EL (cell line): ENCODE data around the gene PTPN23.
"Not testable (repeated sequence)": the region's sequence is repeated elsewhere in the genome, so short reads cannot be mapped to it uniquely, and the experiment has no call there.

Experiments
- DNase-seq: peaks from one replicate; pipeline ENCODE4 v3.0.0-alpha.2; 2016

The PTPN23 gene, protein sequence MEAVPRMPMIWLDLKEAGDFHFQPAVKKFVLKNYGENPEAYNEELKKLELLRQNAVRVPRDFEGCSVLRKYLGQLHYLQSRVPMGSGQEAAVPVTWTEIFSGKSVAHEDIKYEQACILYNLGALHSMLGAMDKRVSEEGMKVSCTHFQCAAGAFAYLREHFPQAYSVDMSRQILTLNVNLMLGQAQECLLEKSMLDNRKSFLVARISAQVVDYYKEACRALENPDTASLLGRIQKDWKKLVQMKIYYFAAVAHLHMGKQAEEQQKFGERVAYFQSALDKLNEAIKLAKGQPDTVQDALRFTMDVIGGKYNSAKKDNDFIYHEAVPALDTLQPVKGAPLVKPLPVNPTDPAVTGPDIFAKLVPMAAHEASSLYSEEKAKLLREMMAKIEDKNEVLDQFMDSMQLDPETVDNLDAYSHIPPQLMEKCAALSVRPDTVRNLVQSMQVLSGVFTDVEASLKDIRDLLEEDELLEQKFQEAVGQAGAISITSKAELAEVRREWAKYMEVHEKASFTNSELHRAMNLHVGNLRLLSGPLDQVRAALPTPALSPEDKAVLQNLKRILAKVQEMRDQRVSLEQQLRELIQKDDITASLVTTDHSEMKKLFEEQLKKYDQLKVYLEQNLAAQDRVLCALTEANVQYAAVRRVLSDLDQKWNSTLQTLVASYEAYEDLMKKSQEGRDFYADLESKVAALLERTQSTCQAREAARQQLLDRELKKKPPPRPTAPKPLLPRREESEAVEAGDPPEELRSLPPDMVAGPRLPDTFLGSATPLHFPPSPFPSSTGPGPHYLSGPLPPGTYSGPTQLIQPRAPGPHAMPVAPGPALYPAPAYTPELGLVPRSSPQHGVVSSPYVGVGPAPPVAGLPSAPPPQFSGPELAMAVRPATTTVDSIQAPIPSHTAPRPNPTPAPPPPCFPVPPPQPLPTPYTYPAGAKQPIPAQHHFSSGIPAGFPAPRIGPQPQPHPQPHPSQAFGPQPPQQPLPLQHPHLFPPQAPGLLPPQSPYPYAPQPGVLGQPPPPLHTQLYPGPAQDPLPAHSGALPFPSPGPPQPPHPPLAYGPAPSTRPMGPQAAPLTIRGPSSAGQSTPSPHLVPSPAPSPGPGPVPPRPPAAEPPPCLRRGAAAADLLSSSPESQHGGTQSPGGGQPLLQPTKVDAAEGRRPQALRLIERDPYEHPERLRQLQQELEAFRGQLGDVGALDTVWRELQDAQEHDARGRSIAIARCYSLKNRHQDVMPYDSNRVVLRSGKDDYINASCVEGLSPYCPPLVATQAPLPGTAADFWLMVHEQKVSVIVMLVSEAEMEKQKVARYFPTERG (N-terminal part only)

DNA sequence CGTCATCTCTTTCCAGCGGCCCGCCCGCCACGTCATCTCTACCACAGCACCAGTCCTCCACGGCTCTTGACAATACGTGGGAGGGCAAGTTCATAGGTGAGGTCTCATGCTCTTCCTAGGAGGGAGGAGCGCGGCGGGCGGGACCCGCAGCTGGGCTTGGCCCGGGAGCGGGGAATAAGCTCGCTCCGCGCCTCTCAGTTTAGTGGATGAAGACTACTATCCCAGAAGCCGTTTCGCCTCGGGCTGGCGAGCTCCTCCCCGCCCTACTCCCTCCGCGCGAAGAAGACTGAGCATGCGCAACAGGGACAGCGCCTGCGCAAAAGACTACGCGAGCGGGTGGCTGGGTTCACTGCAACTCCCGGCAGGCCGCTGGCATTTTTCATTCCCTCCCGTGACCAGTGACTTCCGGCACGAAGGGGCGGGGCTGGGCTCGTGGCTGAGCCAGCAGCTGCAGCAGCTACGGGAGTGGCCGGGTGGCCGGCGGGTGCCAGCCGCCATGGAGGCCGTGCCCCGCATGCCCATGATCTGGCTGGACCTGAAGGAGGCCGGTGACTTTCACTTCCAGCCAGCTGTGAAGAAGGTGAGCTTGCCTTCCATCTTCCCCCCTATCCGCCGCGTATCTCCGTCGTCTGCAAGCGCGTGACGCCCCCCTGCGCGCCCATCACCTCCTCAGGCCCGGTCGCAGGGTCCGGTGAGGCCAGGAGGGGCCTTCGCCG, at the start of gene PTPN23:
Gene PTPN23, plus strand, starts transcription at position 421 of the 716 bp plus-strand sequence. Its CDS starts 76 bp downstream, at position 497.
- peak; percentile 99 for DNase-seq

DNA sequence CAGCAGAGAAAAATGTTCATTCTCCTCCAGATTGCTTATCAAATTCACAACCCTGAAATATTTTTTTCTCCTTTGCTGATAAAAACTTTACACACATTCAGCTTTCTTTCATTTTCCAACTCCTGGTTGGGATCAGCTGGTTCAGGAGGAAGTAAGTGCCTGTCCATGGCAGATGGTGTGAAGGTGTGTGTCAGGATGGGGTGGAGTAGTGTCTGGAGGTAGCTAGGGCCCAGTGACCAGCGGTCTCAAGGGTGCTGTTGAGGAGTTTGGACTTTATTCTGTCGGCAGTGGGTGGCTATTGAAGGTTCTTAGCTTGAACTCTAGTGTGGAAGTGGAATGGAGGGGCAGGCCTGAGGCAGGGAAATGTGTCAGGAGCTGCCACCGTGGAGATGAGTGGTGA, 46.9 kb upstream of the PTPN23 start:
- no peak for DNase-seq

DNA sequence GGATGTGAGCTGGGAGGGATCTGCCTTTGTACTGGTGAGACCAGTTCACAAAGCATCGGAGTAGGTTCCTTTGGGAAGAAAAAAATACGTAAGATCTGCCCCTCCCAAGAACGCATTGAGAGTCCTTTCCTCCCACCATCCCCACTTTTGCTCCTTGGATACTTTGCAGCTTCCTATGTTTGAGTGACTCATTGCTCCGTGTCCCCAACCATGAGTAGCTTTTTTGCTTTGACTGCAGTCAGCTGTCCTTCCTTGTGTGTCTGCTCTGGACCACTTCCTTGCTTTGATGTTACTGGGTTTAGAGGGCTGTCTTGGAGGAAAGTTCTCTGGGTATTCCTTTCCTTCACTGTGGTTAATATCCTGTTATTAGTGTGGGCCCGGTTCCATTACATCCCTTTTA, 43.2 kb upstream of the PTPN23 start:
- DNase-seq: no peak

DNA sequence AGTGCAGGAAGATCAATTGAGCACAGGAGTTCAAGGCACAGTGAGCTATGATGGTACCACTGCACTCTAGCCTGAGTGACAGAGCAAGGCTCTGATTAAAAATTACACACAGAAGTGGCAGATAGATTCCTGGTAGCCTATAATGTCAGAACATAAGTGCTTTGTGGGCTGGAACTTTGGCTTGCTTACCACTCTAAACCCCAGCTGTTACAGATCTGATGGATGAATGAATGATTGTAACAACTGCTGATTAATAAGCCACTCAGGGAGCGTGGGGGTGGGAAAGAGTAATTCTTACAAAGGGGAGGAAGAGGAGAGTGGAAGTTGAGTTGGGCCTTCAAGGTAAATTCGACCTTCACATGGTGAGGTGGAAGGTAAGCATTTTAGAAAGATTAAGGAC, 40.9 kb upstream of the PTPN23 start:
- DNase-seq: no peak

DNA sequence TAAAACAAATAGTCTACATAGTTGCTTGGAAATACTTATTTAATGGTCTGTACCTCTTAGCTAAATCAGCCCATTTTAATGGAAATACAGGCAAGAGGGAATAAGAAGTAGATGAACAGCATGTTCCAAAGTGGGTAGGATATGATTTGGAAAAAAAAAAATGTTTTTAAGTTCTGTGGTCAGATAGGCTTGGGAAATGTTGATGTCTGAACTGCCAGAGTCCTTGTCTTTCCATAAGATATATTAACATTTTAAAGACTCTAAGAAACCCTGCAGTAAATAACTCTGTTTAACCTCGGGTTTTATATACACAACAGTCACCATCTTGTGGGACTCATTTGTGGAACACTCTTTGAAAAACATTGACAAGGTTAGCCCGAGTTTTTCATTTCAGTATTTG, 40.0 kb upstream of the PTPN23 start:
- DNase-seq: no peak

DNA sequence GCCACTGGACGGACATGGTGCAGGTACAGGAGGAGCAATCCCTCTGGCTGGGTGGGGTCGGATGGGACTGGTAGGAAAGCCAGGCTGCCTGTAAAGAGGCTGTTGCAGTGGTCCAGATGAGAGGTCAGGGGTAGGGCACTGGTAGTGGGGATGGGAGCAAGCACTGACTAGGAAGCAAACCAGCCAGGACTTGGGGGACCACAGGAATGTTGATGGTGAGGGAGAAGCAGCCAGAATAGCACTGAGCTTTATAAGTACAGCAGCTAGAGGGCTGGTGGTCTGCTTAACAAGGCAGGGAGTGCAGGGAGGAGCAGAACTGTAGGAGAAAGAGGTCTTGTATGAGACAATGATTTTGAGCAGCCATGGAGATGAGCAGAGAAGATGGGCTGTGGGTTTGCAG, 38.7 kb upstream of the PTPN23 start:
- DNase-seq: no peak

DNA sequence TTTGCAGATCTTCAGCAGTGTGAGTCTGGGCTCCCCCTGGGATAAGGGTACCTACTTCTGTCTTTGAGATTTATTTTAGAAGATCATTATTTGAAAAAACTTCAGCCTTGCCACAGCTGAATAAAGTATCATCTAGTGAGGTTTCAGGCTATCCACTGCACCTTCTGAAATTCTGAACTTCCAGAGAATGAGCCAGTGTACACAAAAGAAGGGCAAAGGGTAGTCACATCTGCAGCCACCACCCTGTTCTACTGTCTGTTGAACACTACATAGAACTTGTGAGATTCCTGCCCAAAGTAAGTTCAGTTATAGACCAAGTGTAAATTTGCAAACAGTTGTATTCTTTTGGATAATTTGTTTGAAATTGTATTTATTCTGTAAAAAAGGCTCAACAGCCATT, 38.0 kb upstream of the PTPN23 start:
- DNase-seq: no peak

DNA sequence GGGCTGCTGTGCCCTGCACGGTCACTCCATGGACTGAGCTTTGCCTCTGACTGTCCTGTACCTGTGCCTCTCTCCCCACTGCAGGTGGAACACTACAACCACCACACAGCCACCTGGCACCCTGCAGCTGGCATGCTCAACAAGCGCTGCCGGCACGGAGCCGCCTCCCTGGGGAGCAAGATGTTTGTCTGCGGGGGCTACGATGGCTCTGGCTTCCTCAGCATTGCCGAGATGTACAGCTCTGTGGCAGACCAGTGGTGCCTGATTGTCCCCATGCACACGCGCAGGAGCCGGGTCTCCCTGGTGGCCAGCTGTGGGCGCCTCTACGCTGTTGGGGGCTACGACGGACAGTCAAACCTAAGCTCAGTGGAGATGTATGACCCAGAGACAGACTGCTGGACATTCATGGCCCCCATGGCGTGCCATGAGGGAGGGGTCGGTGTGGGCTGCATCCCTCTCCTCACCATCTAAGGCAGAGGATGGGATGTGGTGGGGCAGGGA, 37.3 kb upstream of the PTPN23 start:
- DNase-seq: no peak

DNA sequence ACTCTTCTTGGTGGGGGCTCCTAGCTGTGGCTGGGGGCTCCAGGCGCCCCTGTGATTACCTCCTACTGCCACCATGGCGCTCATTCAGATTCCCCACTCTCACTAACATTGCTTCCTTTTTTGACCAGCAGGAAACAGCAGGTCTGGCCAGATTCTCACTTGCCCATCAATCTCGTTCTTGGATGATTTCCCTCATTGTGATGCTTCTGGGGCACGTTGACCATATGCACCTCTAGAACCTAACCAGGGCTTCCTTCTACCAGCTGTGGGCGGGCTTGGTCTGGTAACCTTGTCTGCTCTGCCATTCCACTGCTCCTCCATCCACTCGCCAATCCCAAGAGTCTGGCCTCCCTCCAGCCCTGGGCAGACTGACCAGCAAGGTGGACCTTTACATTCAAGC, 35.9 kb upstream of the PTPN23 start:
- no peak for DNase-seq

DNA sequence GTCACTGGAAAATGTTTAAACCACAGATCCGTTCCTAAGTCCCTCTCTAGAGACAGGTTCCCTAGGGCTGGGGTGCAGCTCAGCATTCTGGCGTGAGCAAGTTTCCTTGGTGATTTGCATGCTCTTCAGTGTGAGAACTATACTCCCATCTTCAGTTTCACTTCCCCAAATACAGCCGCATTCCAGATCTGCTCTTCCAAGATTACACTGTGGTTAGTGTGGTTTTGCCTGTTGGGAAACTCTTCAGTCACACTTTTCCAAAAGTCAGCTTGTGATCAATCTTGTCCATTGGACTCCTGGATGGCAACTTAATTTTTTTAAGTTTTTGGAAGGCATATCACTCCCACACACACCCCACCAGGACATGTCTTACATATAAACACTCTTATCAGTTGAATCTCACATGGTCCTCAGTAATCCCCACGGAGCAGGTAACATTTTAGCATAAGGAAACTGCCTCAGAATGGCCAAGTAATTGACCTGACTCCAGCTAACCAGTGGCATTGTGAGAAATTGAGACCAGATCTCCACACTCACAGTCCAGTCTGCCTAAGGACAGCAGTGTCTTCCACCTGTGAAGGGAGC, 33.5 kb upstream of the PTPN23 start:
- peak; percentile 68 for DNase-seq

DNA sequence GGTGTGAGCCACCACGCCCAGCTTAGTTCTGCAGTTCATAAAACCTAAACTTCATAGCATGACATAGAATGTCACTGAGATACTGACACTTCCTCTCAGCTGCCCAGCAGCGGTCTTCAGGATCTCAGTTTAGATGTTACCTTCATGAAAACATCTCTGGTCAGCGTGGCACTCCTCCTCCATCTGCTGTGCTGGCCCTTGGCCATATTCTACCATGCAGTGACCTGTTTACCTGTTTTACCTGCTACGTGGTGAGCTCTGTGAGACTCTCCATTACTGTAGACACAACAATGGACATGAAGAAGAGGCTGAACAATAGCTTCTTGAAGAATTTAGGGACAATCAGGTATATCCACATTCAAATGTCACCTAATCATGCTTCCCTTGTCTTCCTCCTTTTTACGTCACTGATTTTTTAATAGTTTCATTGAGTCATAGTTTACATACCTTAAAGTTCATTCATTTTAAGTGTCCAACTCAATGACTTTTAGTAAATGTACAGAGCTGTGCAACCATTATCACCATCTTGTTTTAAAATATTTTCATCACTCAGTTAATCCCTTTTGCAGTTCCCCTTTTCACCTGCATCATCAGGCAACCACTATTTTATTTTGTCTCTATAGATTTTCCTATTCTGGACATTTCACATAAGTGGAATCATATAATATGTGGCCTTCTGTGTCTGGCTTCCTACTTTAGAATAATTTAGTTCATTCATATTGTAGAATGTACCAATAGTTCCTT, 32.2 kb upstream of the PTPN23 start:
- no peak for DNase-seq

DNA sequence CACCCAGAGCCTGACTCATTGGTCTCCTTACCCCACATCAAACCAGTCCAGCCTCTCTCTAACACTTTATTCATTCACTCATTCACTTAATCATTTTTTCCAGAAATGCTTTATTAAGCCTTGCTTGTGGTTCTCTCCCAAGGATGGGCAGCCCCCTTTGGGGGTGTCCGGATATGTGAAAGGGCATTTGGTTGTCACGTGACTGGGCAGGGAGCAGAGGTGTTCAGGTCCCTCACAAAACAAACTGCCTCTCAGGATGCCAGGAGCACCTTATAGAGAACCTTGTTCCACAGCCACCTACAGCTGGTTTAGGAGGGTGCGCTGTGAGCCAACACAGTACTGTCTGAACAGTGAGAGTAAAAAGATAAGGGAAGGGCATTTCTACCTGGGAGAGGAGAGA, 25.8 kb upstream of the PTPN23 start:
- DNase-seq: no peak

DNA sequence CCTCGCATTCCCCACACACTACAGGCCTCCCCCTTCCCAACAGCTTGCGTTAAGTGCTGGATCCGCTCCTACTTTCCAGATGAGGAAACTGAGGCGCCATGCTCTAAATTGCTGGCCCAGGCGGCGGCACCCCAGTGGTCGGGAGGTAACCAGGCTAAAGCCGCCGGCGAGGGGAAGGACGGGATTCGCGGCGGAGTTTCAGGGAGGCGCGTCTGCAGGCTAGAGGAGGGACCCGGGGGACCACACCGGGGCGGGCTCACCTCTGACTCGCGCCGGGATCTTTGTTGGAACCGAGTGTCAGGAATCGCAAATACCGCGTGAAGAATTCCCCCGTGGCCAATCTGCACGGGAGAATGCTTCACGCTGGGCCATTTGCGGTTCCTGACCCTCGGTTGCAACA, 24.6 kb upstream of the PTPN23 start:
- DNase-seq: no peak

DNA sequence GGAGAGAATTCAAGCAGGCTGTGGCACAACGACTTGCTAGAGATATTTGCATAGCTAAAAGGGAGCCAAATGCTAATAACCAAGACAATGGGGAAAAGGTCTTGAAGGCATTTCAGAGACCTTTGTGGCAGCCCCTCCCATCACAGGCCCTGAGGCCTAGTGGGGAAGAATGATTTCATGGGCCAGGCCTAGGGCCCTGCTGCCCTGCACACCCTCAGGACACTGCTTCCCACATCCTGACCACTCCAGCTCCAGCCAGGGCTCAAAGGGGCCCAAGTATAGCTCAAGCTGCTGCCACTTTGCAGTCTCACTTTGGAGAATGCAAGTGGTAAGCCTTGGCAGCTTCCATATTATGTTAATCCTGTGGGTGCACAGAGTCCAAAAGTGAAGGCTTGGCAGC, 21.5 kb upstream of the PTPN23 start:
- DNase-seq: no peak

DNA sequence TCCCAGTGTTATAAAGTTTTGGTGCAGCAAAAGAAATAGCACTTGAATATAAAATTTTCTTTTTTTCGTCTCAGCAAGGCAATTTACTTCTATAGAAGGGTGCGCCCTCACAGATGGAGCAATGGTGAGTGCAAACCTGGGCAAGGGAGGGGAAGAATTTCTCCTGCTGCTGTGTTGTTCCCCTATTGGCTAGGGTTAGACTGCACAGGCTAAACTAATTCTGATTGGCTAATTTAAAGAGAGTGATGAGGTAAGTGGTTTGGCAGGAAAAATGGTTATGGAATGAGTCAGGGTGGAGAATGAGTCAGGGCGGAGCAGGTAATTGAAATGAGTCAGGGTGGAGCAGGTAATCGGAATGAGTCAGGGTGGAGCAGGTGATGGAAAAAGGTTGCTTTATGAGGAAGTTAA, 20.7 kb upstream of the PTPN23 start:
- DNase-seq: not testable (repeated sequence)

DNA sequence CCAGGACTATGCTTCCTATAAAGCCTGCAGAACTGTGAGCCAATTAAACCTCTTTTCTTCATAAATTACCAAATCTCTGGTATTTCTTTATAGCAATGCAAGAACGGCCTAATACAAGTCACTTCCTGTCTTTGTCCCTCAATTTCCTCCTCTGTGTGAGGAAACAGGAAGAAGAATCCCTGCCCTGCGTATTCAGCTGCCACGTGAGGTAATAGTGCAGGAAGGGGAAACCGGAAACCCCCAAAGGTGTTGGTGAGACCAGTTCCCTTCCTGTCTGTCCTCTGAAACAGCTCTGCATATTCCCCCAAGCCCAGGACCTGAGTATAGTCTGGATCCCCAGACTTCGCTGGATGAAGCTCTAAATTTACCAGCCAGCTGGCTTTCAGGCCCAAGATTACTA, 18.1 kb upstream of the PTPN23 start:
- DNase-seq: no peak

DNA sequence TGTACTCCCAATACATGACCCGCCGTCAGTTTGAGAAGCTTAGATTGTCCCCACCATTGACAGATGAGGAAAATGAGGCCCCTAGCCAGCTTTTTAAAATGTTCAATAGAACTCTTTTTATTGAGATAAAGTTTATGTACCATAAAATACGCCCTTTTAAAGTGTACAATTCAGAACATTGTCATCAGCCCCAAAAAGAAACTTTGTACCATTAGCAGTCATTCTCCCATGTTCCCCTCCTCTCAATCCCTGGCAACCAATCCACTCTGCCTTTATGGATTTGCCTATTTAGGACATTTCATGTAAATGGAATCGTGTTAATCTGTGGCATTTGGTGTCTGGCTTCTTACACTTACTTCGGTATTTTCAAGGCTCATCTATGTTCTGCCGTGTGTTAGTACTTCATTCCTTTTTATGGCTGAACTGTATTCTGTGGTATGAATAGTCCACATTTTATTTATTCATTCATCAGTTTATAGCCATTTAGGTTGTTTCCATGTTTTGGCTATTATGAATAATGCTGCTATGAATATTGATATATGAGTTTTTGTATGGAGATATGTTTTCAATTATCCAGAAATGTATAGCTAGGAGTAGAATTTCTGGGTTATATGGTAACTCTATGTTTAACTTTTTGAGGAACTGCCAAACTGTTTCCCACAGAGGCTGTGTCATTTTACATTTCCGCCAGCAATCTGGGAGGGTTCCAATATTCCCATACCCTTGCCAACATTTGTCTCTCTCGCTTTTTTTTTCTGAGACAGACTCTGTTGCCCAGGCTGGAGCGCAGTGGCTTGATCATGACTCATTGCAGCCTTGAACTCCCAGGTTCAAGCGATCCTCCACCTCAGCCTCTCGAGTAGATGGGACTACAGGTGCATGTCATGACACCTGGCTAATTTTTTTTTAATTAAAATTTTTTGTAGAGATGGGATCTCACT, 15.3 kb upstream of the PTPN23 start:
- DNase-seq: peak; percentile 82

DNA sequence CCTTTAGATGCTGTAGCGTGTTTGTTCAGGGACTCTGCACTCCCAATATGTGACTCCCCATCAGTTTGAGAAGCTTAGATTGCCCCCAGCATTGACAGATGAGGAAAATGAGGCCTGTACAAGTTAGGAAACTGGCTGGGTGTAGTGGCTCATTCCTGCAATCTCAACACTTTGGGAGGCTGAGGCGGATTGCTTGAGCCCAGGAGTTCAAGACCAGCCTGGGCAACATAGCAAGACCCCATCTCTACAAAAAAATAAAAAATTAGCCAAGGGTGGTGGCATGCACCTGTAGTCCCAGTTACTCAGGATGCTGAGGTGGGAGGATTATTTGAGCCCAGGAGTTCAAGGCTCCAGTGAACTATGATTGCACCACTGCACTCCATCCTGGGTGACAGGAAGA, 14.0 kb upstream of the PTPN23 start:
- DNase-seq: no peak

DNA sequence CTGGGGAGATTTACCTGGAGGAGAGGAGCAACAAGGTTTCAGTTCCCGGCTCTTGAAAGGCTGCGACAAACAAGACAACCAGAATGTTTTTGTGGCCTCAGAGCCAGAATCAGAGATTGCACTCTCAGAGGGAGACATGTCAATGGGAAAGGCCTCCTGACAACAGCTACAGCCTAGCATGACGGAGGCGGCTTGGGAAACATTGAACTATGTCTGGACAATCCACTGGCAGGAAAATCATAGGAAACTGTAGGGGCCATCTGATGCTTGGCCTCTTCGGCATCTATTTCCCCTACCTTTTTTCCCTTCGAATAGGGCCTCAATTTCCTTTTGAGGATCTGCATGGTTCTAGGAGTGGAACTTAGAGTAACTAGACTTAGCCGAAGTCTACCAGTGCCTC, 13.2 kb upstream of the PTPN23 start:
- DNase-seq: no peak

DNA sequence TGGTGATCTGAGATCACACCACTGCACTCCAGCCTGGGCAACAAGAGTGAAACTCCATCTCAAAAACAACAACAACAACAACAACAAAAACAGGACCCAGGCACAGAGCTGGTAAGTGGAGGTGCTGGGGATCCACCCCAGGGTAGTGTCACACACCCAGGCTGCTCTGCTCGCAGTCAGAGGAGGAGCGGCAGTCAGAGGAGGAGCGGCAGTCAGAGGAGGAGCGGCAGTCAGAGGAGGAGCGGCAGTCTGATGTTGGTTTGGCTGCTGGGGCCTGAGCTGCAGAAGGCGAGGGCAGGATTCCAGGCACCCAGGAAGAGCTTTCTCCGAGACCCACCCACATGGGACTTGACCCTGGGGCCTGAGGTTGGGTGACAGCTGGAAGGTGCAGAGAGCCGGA, 10.8 kb upstream of the PTPN23 start:
- not testable (repeated sequence) for DNase-seq
